ENCODE results near the gene ING3.

DNA sequence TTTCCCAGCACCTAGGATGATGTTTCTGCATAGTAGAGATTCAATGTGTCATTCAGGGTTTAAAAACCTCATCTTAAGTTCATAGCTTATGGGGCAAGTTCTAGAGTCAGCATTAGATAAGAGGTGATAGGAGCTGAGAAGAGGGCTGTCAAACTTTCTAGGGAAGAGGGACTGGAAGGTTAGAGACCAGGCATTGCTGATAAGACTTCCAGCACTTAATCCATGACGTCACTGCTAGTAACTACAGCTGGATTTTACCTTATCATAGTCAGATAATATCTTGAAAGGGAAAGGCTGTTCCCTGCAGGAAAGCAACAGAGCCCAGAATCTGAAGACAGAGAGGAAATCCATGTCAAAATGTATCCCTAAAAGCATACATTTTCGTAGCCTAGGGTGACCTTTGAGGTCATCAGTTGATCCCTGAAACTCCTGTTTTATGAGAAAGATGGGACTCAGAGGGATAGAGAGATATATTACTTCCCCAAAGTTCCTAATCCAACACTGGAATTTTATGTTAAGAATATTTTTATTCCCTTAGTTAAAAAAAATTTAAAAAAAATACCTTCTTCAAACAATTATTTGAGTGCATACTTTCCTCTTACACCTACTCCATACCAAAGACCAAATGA is 34.7 kb downstream of the ING3 start:
- TF ChIP-seq TAF1 (IDR thresholded peaks at IDR 0.05; ENCODE audit: borderline replicate concordance, insufficient read depth, low read length) (no peak), POLR2AphosphoS5 (IDR thresholded peaks at IDR 0.05; ENCODE audit: low read depth, low read length) (no peak), SIN3A (IDR thresholded peaks at IDR 0.05; ENCODE audit: borderline replicate concordance, insufficient read depth, low read length) (no peak), FOXP2 (optimal IDR thresholded peaks at IDR 0.05; ENCODE audit: borderline replicate concordance, extremely low read depth, extremely low read length, insufficient read depth) (no peak)
- TF ChIP-seq, protein P1, sequence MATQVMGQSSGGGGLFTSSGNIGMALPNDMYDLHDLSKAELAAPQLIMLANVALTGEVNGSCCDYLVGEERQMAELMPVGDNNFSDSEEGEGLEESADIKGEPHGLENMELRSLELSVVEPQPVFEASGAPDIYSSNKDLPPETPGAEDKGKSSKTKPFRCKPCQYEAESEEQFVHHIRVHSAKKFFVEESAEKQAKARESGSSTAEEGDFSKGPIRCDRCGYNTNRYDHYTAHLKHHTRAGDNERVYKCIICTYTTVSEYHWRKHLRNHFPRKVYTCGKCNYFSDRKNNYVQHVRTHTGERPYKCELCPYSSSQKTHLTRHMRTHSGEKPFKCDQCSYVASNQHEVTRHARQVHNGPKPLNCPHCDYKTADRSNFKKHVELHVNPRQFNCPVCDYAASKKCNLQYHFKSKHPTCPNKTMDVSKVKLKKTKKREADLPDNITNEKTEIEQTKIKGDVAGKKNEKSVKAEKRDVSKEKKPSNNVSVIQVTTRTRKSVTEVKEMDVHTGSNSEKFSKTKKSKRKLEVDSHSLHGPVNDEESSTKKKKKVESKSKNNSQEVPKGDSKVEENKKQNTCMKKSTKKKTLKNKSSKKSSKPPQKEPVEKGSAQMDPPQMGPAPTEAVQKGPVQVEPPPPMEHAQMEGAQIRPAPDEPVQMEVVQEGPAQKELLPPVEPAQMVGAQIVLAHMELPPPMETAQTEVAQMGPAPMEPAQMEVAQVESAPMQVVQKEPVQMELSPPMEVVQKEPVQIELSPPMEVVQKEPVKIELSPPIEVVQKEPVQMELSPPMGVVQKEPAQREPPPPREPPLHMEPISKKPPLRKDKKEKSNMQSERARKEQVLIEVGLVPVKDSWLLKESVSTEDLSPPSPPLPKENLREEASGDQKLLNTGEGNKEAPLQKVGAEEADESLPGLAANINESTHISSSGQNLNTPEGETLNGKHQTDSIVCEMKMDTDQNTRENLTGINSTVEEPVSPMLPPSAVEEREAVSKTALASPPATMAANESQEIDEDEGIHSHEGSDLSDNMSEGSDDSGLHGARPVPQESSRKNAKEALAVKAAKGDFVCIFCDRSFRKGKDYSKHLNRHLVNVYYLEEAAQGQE (IDR thresholded peaks at IDR 0.05; ENCODE audit: insufficient read depth in 1 of 2, low read depth in 2 of 2, low read length in 2 of 2) = no peak

All from PFSK-1 (cell line).